ENCODE measurements around the gene TSPAN16. TPM values are rescaled to one million over a fixed set of nuclear protein-coding genes. Genes with fewer than 3 reads are reported as not detected.
A peak's percentile ranks its signal among the peaks of the same experiment; 100 is the strongest.

The TSPAN16 gene
- total and polyA plus RNA-seq, 2 of the 13 experiments (the other 11 are each of a cell fraction or from before 2014, with no cell fraction given) = not detected

DNA sequence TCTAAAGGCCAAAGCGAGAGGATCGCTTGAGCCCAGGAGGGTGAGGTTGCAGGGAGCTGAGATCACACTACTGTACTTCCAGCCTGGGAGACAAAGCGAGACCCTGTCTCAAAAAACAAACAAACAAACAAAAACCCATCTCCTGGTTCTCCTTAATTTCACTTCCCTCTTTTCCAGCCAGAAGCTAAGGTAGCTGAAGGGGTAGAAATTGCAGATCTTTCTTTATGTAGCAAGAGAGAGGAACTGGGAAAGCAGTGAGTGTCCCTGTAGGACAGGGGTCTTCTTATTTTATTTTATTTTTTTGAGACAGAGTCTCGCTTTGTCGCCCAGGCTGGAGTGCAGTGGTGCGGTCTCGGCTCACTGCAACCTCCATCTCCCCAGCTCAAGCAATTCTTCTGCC, 4.5 kb upstream of the TSPAN16 start (continued):
- TF ChIP-seq, protein P1, sequence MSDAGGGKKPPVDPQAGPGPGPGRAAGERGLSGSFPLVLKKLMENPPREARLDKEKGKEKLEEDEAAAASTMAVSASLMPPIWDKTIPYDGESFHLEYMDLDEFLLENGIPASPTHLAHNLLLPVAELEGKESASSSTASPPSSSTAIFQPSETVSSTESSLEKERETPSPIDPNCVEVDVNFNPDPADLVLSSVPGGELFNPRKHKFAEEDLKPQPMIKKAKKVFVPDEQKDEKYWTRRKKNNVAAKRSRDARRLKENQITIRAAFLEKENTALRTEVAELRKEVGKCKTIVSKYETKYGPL (CRISPR knock-in tag; IDR thresholded peaks at IDR 0.05) = no peak
- TF ChIP-seq TEAD3 (CRISPR knock-in tag; optimal IDR thresholded peaks at IDR 0.05; ENCODE audit: borderline replicate concordance) (no peak), MED1 (CRISPR knock-in tag; IDR thresholded peaks at IDR 0.05) (no peak), HDAC6 (IDR thresholded peaks at IDR 0.05; ENCODE audit: low read depth, low read length) (no peak)

DNA sequence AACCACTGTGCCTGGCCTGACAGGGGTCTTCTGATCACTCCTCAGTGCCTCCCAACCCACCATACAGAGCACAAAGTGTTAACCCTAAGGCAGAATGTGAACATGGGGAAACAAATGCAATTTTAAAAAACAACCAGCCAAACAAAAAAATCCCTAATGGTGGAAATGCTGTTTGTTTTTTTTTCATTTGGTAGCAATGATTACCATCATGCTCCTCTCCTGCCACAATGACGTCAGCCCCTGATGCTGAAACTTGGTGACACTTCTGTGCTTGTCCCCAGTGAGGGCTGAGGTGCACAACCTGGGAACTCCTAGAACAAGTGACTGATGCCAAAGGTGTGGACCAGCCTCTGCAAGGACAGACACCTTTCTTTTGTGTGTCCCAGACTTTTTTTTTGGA, 4.0 kb upstream of the TSPAN16 start:
- no peaks in the 10 kb centered on the region for H3K9me3 ChIP-seq (ENCODE audit: low read length)
- TF ChIP-seq ATF7 (IDR thresholded peaks at IDR 0.05) = peak; percentile 91
- no peak for TF ChIP-seq ATF7 (CRISPR knock-in tag; IDR thresholded peaks at IDR 0.05)
- TF ChIP-seq, protein P2, sequence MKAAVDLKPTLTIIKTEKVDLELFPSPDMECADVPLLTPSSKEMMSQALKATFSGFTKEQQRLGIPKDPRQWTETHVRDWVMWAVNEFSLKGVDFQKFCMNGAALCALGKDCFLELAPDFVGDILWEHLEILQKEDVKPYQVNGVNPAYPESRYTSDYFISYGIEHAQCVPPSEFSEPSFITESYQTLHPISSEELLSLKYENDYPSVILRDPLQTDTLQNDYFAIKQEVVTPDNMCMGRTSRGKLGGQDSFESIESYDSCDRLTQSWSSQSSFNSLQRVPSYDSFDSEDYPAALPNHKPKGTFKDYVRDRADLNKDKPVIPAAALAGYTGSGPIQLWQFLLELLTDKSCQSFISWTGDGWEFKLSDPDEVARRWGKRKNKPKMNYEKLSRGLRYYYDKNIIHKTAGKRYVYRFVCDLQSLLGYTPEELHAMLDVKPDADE (CRISPR knock-in tag; IDR thresholded peaks at IDR 0.05) = no peak
- TF ChIP-seq CREB1 (IDR thresholded peaks at IDR 0.05) = peak; percentile 90
- no peak for TF ChIP-seq CREB1 (CRISPR knock-in tag; IDR thresholded peaks at IDR 0.05)
- no peak overlapping the region for H3K4me2 ChIP-seq (ENCODE audit: low read depth, low read length)
- H3K27ac ChIP-seq (ENCODE audit: extremely low read length, insufficient read depth, low read length) = no peak overlapping the region
- H3K36me3 ChIP-seq (replicated peaks in 1 of 2; ENCODE audit: control insufficient read depth in 1 of 2, insufficient read depth in 2 of 2, low read length in 2 of 2) = no peaks in the 10 kb centered on the region
- ATAC-seq (no peak), DNase-seq (ENCODE audit: low spot score) (no peak), FAIRE-seq (no peak)
- H2AFZ ChIP-seq (ENCODE audit: low read length) = no peak overlapping the region
- H3K4me3 ChIP-seq (replicated peaks in 1 of 3; ENCODE audit: insufficient read depth in 1 of 3, low read depth in 2 of 3, low read length in 3 of 3) = no peak overlapping the region
- in situ Hi-C loops (cut with HindIII; ENCODE audit: extremely low pct_ligation_motif_present, low pct_unique_long_range_greater_than_20kb) = no loop called here
- H3K79me2 ChIP-seq (ENCODE audit: insufficient read depth, low read length) = no peaks in the 10 kb centered on the region
- H4K20me1 ChIP-seq (ENCODE audit: insufficient read depth, low read length) = no peaks in the 10 kb centered on the region
- ChIA-PET POLR2A (interaction anchor here (1.3 kb wide), 1 partner anchor 83 kb away, joined by 4 read pairs; the partner anchor contains the start of gene SWSAP1), CTCF (ENCODE audit: low intra/inter-chr PET ratio, low total read pairs) (no interaction called here)
- peaks cover 51% of the 10 kb centered on the region for H3K4me1 ChIP-seq (ENCODE audit: insufficient read depth, low read length)
- no peak overlapping the region for H3K9ac ChIP-seq (ENCODE audit: insufficient read depth, low read depth, low read length)
- H3K27me3 ChIP-seq (ENCODE audit: control insufficient read depth in 1 of 2, insufficient read depth in 2 of 2, low read length in 2 of 2) = peaks cover 0 to 7% of the 10 kb centered on the region in 2 experiments; a peak in 1 of 5 replicates
- intact Hi-C loops (cut with micrococcal nuclease; ENCODE audit: unreplicated experiment) = loop anchor here (2.0 to 10.0 kb wide), 2 partner anchors 89 to 153 kb away; no protein-coding TSS in a partner anchor
- whole genome bisulfite sequencing (ENCODE audit: low lambda C conversion rate) = 0% methylated on average over 1 of the region's 1 CpG
- BruUV-seq (replicated peaks) = no TSS peak
